ENCODE results near the gene PTPRT. TPM values are rescaled to one million over a fixed set of nuclear protein-coding genes. Genes with fewer than 3 reads are reported as not detected.
"Not testable (repeated sequence)": the region's sequence is repeated elsewhere in the genome, so short reads cannot be mapped to it uniquely, and the experiment has no call there.

PTPRT gene
- total RNA-seq, 1 donor from 2014 or later, result not detected

- no peak overlapping the region for H3K27ac Mint-ChIP-seq (ENCODE audit: unreplicated experiment)
- H3K4me1 Mint-ChIP-seq (ENCODE audit: unreplicated experiment), result no peaks in the 10 kb centered on the region
- H3K27me3 Mint-ChIP-seq (ENCODE audit: unreplicated experiment), result no peaks in the 10 kb centered on the region
- DNase-seq (ENCODE audit: extremely low spot score, unreplicated experiment), result no peak
- no peaks in the 10 kb centered on the region for H3K36me3 Mint-ChIP-seq (ENCODE audit: unreplicated experiment)
- H3K4me3 Mint-ChIP-seq (ENCODE audit: unreplicated experiment), result no peak overlapping the region
- H3K9me3 Mint-ChIP-seq (ENCODE audit: unreplicated experiment), result peaks cover 44% of the 10 kb centered on the region
- TF ChIP-seq CTCF (IDR thresholded peaks at IDR 0.05), result no peak
These were observed 282.0 kb downstream of the PTPRT start for GRCh38 chr20:42907730-42908129.

- no peak for TF ChIP-seq CTCF (IDR thresholded peaks at IDR 0.05)
- Mint-ChIP-seq H3K27ac (ENCODE audit: unreplicated experiment) (no peak overlapping the region), H3K27me3 (ENCODE audit: unreplicated experiment) (no peaks in the 10 kb centered on the region), H3K4me1 (ENCODE audit: unreplicated experiment) (no peaks in the 10 kb centered on the region), H3K9me3 (ENCODE audit: unreplicated experiment) (peaks cover 41% of the 10 kb centered on the region), H3K4me3 (ENCODE audit: unreplicated experiment) (no peak overlapping the region), H3K36me3 (ENCODE audit: unreplicated experiment) (no peaks in the 10 kb centered on the region)
- DNase-seq (ENCODE audit: extremely low spot score, unreplicated experiment), result no peak
These were observed 283.6 kb downstream of the PTPRT start for GRCh38 chr20:42906120-42906519.

GRCh38 chr20:42902509-42902908 is 287.2 kb downstream of the PTPRT start:
- H3K36me3 Mint-ChIP-seq (ENCODE audit: unreplicated experiment), result no peaks in the 10 kb centered on the region
- TF ChIP-seq CTCF (IDR thresholded peaks at IDR 0.05), result no peak
- no peak overlapping the region for H3K4me3 Mint-ChIP-seq (ENCODE audit: unreplicated experiment)
- no peaks in the 10 kb centered on the region for H3K27me3 Mint-ChIP-seq (ENCODE audit: unreplicated experiment)
- peaks cover 50% of the 10 kb centered on the region for H3K9me3 Mint-ChIP-seq (ENCODE audit: unreplicated experiment)
- no peak for DNase-seq (ENCODE audit: extremely low spot score, unreplicated experiment)
- H3K4me1 Mint-ChIP-seq (ENCODE audit: unreplicated experiment), result no peaks in the 10 kb centered on the region
- H3K27ac Mint-ChIP-seq (ENCODE audit: unreplicated experiment), result no peak overlapping the region

GRCh38 chr20:42901689-42902440 is 287.8 kb downstream of the PTPRT start:
- no peaks in the 10 kb centered on the region for H3K4me1 Mint-ChIP-seq (ENCODE audit: unreplicated experiment)
- no peak overlapping the region for H3K27ac Mint-ChIP-seq (ENCODE audit: unreplicated experiment)
- no peaks in the 10 kb centered on the region for H3K36me3 Mint-ChIP-seq (ENCODE audit: unreplicated experiment)
- H3K4me3 Mint-ChIP-seq (ENCODE audit: unreplicated experiment), result no peak overlapping the region
- DNase-seq (ENCODE audit: extremely low spot score, unreplicated experiment), result no peak
- TF ChIP-seq CTCF (IDR thresholded peaks at IDR 0.05), result no peak
- H3K9me3 Mint-ChIP-seq (ENCODE audit: unreplicated experiment), result peaks cover 52% of the 10 kb centered on the region
- no peaks in the 10 kb centered on the region for H3K27me3 Mint-ChIP-seq (ENCODE audit: unreplicated experiment)

- DNase-seq (ENCODE audit: extremely low spot score, unreplicated experiment); H3K4me3 Mint-ChIP-seq (ENCODE audit: unreplicated experiment); H3K36me3 Mint-ChIP-seq (ENCODE audit: unreplicated experiment); H3K4me1 Mint-ChIP-seq (ENCODE audit: unreplicated experiment); H3K27me3 Mint-ChIP-seq (ENCODE audit: unreplicated experiment); H3K27ac Mint-ChIP-seq (ENCODE audit: unreplicated experiment): not testable (repeated sequence)
- peaks cover 50% of the 10 kb centered on the region for H3K9me3 Mint-ChIP-seq (ENCODE audit: unreplicated experiment)
These were observed 288.9 kb downstream of the PTPRT start for GRCh38 chr20:42900764-42901163.
